Activated CD8-positive, alpha-beta memory T cell treated with anti-CD3 and anti-CD28 coated beads for 4 hours (primary cell): ENCODE results near the gene NUP93.
"Not testable (repeated sequence)": the region's sequence is repeated elsewhere in the genome, so short reads cannot be mapped to it uniquely, and the experiment has no call there.

Experiments
- DNase-seq, 2 donors: peaks; one replicate each; pipeline ENCODE4 v3.0.0-alpha.2; 2020; ENCODE audit warnings: low read depth in 2 of 2

Gene NUP93

GRCh38 chr16:56849690-56850680 is 120.1 kb downstream of the NUP93 start:
- DNase-seq: no peak

DNA sequence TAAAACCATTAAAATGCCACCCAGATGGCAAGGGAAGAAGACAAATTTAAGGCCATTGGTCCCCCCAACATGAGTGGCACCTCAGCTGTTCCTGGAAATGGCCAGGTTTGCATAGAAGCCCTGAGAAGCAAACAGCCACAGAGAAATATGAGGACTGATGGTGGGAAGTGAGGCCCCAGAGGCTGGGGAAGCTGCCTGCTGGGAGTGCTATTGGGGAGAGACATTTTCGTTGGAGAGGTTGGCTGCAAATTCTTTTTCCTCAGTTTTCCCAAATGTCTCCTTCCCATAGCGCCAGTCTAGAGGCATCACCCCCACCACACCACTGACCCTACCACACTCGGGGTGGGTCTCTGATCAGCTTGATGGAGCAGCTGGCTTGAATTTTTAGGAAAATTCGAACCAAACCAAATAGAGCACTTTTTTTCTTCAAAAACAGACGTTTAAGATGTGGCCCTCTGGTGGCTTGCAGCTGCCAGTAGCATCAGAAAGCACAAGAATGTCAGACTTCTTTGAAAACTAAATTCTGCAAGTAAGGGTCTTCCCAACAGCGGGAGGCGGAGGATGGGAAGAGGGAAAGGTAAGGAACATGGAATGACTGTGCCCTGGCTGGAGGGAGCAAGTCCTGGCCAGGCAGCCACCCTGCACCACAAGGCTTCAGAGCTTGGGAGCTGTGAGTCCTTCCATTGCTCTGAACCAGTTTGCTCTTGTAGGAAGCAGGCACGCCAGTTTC is 121.9 kb downstream of the NUP93 start:
- DNase-seq: no peak

GRCh38 chr16:56852401-56852730 is 122.4 kb downstream of the NUP93 start:
- DNase-seq: no peak

DNA sequence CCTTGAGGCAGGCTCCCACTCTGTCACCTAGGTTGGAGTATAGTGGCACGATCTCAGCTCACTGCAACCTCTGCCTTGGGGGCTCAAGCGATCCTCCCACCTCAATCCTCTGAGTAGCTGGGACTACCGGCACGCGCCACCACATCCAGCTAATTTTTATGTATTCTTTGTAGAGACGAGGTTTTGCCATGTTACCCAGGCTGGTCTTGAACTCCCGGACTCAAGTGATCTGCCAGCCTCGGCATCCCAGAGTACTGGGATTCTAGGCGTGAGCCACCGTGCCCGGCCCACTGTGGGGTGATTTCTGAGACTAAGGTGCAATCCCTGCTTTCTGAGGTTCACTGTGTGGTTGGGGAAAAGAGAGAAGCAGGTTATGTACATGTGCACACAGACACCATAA is 123.0 kb downstream of the NUP93 start:
- no peak for DNase-seq

- DNase-seq: no peak
Measured at GRCh38 chr16:56855201-56855600, 125.3 kb downstream of the NUP93 start.

GRCh38 chr16:56855946-56856345 is 126.0 kb downstream of the NUP93 start:
- no peak for DNase-seq

GRCh38 chr16:56856876-56857447 is 127.0 kb downstream of the NUP93 start:
- no peak for DNase-seq

- DNase-seq: no peak
Measured at GRCh38 chr16:56858374-56858773, 128.4 kb downstream of the NUP93 start.

DNA sequence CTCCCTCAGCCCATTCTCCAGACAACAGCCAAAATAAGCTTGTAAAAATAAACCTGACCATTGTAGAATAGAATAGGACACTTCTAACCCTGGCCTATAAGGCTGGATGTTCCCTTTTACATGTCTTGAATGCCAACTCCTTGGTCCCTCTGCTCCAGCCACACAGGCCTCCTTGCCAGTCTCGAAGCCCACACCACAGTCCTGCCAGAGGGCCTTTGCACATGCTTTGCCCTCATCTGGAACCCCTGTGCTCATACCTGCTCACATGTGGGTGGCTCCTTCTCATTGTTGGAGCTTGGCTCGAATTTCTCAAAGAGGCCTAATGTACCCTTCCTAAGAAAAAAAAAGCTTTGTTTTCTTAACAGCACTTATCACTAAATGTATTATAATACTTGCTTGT is 129.7 kb downstream of the NUP93 start:
- DNase-seq: no peak

DNA sequence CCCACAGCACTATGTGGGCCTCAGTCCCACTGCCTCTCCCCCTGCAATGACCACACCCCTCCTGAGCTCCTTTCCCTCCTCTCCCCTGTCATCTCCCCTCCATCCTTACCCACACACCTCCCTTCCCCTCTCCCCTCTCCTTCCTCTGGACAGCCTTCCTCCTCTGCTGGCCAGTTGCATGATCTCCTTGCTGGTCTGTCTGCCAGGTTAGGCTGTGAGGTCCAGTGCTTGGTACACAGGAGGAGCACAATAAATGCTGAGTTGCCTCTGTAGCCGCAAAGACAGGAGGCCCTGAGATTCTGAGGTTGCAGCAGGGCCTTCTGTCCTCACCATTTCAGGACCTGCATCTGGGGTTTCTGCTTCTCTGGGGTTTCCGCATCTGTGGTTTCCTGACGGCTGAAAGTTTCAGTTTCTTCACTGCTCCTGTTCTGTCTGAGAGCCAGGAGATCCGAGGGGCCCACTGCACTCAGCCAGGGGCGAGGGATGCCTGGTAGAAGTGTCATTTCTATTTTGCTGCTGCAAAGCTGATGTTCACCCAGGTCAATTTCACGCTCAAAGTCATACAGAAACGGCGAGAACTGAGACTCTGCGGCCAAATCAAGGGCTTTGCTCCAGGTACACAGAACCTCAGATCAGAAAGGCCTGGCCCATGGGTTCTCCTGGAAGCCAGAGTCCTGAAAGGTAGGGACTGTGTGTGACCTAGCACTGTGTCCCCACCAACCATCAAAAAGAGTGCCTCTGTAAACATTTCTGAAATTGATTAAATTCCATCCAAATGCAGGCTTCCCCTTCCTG is 130.5 kb downstream of the NUP93 start:
- no peak for DNase-seq

DNA sequence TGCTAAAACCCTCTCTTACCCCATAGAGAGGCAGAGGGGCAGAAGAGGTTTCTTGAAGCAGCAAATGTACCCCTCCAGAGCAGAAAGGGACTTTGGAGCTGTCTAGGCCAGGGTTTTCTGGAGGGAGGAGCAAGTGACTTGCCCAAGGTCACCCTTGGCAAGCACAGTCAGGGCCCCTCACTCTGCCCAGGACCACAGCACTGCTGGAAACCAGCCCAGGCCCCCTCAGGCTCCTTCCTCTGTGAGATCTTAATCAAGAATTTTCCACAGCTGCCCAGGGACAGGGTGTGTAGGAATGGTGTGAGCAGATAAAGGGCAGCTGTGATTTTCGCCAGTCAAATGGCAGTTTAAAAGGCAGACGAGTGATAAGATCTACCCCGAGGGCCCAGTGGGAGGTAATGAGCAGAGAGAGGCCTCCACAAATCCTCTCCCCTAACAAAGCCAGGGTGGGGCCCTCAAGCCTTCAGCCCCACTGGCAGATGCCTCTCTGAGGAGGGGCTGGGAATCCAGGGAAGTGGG is 131.2 kb downstream of the NUP93 start:
- DNase-seq: no peak

DNA sequence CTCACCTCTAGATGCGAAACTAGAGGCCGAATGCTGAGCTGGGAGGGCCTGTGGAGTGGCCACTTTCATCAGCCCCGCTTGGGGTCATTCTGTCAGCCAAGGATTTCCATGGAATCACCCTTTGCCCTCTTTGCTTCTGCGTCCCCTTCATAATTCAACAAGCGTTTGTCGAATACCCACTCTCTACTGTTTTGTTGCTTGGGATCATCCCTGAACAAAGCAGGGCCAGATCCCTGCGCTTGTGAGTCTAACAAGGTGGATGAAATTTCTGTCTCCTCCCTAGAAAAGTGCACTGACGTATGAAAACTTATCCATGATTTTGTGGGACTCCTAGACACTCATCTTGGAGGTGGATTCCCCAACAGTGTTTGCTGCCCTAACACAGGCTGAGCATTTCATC is 131.8 kb downstream of the NUP93 start:
- no peak for DNase-seq

GRCh38 chr16:56862776-56863175 is 132.8 kb downstream of the NUP93 start:
- DNase-seq: no peak

DNA sequence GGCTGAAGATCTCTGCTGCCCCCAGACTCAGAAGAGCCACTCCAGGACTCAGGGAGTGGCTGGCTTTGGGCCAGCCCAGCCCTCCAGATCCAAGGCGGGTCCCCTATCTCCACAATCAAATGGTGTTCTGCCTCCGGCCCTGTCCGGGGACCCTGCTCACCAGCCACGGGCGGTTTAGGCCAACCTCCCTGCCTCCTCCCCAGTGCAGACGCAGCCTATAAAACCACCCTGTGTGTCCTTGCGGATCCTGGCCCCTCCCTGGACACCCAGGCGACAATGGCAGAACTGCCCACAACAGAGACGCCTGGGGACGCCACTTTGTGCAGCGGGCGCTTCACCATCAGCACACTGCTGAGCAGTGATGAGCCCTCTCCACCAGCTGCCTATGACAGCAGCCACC is 135.0 kb downstream of the NUP93 start, which contains the start of gene SLC12A3:
Gene SLC12A3 (plus strand): TSS at position 248 of the 400 bp plus-strand sequence. CDS start 29 bp downstream, at position 277.
- DNase-seq: no peak

DNA sequence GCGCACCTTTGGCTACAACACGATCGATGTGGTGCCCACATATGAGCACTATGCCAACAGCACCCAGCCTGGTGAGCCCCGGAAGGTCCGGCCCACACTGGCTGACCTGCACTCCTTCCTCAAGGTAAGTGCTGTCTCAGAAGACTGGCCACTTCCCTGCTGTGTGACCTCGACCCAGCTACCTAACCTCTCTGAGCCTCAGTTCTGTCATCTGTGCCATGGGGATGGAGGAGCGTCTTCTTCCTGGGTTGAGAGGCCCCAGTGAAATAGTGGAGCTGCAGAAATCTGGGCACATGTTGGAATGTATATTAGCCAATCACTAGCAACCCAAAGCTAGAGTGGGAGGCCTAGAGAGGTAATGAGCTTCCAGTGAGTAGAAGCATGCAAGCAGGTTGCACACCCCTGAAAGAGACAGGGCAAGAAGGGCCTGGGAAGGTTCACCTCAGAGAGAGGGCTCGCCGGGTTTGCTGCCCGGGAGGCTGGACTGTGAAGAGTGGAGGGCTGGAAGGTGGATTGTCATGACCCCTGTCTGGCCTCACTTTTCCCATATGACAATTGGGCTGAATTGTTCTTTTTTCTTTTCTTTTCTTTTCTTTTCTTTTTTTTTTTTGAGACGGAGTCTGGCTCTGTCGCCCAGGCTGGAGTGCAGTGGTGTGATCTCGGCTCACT is 135.6 kb downstream of the NUP93 start:
- no peak for DNase-seq

DNA sequence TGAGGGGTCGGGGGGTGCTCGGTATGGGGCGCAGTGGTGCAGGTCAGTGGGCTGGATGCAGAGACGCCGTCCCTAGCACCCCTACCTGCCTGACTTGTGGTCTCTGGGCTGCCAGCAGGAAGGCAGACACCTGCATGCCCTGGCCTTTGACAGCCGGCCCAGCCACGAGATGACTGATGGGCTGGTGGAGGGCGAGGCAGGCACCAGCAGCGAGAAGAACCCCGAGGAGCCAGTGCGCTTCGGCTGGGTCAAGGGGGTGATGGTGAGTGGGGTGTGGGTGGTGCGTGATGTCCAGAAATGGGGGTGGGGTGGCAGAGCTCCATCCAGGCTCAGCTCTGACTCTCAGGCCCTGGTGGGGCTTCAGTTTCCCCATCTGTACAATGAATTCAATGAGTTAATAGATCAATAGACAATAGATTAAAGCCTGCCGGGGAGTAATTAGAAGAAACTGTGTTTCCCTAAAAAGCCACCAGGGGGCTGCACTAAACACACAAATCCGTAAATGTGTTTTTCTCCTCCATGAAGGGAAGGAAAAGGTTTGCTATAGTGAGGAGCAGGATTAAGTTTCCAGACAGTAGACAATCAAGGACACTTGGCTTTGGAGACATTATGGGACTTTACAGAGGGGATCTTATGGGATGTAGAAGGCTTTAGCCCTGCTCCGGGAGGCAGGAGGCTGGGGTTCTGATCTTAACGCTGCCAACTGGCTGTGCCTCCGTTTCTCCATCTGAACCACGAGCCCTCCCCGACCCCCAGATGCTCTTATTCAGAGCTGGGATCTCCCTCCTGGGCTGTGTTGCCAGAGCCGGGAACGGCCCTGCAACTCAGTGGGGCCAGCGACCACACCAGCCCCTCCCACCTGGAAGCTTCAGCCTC is 137.3 kb downstream of the NUP93 start:
- no peak for DNase-seq

DNA sequence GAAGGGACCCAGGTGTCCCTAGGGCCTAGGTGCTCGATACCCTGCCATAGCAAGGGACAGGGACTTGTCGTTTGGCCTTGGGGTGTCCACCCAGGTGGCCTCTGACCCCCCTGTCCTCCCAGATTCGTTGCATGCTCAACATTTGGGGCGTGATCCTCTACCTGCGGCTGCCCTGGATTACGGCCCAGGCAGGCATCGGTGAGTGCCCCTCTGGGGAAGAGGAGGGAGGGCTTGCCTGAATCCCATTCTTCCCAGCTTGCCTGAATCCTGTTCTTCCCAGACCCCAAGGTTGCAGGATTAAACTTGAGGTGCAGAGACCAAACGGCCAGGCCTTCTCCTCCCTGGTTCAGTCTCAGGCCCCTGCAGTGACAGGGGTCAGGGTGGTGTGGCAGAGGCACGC is 138.2 kb downstream of the NUP93 start:
- DNase-seq: no peak

DNA sequence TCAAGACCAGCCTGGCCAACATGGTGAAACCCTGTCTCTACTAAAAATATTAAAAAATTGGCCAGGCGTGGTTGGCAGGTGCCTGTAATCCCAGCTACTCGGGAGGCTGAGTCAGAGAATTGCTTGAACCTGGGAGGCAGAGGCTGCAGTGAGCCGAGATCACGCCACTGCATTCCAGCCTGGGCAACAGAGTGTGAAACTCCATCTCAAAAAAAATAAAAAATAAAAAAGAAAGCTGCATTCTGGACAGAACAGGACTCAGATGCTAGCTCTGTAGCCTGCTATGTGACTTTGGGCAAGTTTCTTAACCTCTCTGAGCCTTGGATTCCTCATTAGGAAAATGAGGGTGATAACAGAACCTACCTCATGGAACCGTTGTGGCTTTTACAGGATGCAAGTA is 138.8 kb downstream of the NUP93 start:
- not testable (repeated sequence) for DNase-seq

DNA sequence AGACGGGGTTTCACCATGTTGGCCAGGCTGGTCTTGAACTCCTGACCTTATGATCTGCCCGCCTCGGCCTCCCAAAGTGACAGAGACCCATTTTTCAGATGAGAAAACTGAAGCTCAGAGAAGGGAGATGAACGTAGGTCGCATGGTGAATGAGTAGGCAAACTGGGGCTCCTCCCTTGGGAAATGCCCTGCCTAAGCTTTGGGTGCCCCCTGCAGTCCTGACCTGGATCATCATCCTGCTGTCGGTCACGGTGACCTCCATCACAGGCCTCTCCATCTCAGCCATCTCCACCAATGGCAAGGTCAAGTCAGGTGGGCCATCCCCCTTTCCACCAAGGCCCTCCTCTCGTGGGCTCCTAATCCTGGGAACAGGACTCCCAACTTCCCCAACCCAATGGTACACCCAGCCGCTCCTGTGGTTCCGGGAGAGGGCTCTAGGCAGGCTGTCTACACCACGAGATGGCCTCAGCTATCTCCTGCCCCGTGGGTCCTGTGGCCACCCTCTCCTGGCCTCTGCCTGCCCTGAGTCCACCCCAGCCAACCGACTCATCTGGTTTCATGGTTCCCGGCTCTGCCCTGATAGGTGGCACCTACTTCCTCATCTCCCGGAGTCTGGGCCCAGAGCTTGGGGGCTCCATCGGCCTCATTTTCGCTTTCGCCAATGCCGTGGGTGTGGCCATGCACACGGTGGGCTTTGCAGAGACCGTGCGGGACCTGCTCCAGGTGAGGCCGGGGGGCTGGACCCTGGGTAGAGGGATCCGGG is 139.8 kb downstream of the NUP93 start:
- no peak for DNase-seq
